NCI-H345 treated with DMSO at 0.1 percent for 48 hours (cell line): ENCODE measurements around the gene RREB1.

Experiments
- DNase-seq: peaks from one replicate; lab custom pipeline; 2025; ENCODE audit not compliant: unreplicated experiment; lab: John Stamatoyannopoulos, UW

Gene RREB1

DNA sequence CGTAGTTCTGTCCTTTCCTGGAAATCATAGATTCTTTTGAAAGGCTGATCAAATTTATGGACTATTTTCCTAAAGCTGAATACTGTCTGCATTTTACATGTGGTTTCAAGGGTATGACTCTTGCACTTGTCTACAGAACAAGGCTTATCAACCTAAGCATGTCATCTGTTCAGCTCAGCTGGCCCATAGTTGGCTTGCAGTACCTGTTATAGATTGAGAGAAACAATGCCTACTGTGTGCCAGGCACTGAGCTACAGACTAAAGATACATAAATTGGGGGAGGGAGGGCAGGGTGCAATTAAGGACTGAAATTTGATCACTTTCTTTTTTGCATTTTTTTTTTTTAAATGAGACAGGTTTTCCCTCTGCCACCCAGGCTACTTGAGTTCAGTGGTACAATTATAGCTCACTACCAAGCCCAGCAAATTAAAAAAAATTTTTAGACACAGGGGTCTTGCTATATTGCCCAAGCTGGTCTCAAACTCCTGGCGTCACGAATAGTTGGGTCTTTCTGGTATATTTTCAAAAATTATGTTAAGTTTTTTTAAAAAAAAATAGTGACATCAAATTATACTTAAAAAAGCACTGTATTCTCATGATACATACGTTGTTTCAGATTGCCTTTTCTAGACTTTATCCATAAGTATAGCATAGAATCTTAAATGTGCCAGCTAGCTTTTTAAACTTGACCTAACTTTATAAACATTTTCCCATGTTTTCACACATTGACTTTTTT, 52.2 kb downstream of the RREB1 start:
- DNase-seq: no peak

DNA sequence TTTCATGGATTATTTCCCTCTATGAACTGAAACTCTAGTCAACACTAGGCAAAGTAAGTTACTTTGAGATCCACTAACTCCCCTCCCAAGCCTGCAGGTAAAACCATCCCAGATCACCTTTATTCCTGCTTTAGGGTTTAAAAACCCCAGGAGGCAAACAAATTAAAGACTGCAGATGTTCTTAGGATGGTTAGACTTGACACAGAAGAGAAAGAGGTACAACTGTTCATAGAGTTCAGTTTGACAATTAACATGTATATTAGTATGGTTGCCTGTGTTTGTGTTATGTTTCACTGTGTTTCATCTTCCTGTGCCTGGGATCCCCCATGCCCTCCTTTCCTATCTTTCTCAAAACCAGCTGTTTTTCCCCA, 53.5 kb downstream of the RREB1 start:
- no peak for DNase-seq

DNA sequence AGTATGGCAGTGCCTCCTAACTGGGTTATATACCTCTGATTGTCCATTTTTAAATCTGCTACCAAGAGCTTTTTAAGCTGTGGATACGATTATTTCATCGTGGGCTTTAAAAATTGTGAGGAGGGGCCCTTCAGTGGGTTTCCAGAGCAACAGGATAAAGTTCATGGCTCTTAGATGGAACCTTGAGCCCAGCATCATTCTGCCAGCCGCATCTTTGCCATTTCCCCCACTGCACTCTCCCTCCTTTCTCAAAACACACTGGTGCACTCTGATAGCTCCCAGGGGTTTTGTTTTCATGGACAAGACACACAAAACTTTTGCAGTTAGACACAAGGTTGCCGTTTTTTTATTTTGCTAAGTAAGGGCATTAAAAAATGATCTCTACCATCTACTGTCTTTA, 54.1 kb downstream of the RREB1 start:
- no peak for DNase-seq

DNA sequence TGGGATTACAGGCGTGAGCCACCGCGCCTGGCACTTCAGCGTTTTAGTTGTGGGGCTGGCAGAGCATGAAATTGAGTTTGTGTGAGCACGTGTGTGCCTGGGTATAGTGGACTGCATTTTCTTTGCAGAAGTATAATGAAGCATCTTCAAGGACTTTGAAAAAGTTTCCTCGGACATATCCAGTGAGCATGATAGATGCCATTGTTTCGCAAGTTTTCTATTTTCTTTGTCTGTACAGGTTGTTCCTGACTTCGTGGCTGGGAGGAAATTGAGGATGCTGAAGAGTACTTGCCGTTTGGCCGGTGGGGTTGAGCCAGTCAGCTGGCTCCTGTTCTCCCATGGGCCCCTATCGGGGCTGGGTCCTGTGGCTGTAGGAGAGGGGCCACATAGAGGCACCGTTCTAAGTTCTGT, 55.9 kb downstream of the RREB1 start:
- DNase-seq: no peak

DNA sequence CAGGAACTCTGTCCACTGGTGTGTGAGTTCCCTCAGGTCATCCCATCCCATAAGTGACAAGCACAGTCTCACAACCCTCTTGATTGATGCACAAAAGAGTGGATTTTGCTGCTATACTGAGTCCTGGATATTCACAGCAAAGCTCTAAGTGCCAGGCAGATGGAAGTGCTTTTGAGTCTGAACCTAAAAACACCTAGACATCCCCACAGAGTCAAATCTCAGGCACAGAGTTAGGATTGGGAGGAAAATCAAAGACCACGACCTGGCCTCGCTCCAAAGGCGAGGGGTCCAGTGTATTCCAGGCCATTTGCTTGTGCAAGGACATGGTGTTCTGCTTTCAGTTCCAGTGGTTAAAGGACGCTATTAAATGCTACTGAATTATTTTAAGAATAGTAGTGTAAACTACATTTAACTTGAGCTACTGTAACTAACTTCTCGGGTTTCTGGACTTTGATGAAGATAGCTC, 56.8 kb downstream of the RREB1 start:
- DNase-seq: no peak

DNA sequence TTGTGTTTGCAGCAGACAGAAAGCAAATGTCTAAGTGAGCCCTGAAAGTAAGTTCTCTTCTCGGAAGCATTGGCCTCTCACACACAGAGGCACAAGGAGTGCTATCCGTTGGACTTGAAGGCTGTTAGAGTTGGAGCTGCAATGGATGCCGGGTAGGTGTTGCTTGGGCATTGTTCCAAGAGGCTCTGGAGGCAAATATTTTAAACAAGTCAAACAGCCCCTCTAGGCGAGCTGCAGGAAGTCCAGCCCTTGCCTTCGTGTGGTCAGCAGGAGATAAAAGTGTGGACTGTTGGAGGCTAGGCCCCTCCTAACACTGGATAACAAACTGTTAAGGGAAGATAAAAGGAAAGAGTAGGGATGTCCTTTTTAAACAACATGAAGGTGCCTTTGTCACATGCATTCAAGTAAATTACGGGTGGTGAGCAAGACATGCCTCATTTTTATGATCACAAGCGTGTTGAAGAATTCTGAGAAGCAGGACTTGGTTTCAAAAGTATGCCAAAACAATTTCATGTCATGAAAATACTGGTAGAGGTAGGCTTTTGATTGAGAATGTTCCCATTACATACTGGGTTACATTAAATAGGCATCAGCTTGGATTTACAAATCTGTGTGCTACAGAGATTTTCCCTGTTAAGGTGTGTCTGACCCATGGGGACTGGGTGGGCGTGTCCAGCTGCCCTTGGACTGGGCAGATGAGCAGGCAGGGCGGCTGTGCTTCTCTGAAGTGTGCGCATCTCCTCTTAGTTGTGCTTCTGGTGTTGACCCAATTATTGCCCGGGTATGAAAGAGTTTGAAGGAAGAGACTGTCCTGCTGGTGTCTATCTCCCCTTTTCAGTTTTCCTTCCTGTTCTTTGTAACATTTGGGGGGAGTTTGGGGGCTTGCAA, 57.5 kb downstream of the RREB1 start:
- DNase-seq: no peak

DNA sequence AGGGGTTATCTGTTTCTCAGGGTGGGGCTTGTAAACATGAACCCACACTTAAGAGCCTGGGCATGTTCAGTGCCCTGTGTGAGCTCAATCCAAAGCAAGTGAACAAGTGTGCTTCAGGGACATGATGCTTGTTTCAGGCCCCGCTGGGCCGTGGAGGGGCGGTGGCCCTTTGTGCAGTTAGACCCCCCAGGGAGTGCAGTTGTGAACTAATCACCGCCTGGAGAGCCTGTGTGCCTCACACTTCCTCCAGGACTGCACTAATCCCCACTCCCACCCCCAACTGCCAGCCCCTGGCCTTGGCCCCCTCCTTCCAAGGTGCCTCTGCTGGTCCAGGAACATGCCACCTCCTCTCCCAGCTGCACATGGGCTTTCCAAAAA, 58.1 kb downstream of the RREB1 start:
- peak; percentile 3 for DNase-seq

DNA sequence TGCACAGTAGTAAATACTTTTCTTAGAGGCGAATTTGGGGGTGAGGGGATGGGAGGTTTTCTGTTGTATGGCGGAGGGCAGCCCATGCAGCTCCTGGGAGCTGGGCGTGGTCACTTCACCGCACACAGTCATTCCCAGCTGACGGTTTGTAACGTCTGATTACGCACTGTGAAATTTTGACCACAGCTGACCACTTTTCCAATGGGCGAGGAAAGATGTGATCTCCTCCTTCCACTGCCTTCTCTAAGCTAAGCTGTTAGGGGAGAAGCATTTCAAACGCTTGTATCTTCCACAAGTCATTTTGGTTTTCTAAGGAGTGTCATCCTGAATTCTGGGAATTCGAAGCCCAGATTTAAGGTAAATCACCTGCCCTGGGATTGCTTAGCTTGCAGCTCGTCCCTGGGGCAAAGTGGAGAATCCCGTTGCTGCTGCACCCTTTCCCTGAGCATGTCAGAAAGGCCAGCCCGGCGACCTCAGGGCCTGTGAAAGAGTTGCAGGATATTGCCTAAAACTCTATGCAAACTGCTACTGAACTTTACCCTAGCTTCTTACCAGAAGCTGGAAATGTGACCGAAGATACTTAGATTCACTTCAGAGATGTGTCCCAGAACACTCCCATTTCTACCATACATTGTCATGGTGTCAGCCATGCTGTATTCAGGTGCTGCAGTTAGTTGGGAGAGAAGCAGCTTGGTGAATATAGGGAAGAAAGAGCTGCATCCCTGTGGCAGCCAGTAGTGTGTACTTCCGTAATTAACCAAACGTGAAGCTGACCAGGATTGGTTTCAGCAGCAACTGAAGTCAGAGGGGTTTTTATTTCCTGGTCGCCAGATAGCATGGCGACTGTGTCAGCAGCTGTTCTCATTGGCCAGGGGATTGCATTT, 58.9 kb downstream of the RREB1 start:
- DNase-seq: no peak

DNA sequence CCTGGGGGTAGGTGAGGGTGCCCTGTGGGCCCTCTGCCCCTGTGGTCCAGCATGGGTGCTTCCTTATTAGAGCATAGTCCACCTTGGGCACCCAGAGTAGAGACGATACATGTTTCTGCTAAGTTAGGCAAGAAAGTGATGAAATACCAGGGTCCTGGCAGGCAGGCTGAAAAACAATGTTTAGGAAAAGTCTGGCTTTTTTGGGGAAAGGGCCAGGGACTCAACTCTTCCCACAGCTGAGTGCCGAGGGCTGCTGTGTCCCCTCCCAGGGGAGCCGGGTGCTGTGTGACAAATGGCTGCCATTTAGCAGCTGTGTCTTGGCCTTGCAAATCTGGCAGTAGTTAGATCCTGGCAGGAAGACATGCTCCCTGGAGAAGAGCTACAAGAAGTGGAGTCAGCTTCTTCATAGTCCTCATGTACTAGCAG, 61.5 kb downstream of the RREB1 start:
- no peak for DNase-seq

DNA sequence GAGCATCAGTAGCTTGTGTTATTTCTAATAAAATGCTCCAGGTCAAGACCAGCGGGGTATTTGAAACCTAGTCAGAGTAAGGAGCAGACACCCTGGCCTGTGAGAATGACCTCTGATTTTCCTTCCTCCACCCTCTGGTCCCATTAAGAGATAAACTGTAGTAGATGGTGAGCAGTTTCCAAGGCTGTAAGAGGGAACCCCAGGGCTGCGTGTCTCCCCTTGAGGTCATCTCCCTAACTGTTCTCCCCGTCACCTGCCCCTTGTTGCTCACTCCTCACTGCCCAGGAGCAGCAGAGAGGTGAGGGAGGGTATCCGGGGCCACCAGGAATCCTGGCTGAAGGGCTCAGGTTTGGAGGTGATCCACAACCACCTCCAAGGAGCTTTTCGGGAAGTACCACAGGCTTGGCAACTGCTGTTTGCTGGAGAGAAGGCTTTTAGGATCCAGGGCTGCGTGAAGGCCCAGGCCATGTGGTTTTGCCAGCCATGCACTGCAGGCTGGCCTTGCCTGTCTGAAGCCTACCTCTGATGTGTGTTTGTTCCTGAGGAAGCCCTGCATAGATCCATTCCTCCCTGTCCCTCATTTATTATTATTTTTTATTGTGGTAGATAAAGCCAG, 62.5 kb downstream of the RREB1 start:
- DNase-seq: no peak

DNA sequence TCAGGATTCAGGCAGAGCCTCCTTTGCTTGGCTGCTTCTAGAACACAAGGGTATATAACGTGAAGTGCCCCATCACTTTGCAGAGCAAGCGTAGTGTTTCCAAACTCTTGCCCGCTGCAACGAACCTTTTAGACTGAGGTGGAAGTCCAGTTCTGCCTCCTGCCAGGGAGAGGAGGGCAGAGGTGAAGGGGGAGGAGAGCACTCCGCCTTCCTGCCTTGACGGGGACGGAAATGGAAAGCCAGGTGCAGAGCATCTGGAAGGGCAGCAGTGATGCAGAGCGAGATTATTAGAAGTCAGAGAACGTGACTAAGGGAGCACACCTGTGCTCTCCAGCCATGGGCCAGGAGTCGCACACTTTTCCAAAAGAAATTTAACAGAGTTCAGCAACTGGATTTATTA, 63.4 kb downstream of the RREB1 start:
- DNase-seq: no peak

DNA sequence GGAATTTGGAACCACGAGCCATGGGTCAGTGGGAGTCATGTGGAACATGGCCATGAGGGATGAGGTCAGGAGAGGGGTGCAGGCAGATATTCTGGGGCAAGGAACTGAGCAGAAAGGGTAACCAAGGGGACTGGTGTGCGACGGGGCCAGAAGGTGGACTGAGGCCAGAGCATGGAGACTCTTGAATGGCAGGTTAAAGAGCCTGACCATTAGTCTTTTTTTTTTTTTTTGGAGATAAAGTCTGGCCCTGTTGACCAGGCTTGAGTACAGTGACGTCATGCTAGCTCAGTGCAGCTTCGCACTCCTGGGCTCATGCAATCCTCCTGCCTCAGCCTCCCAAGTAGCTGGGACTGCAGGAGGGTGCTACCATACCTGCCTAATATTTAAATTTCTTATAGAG, 64.0 kb downstream of the RREB1 start:
- DNase-seq: no peak

DNA sequence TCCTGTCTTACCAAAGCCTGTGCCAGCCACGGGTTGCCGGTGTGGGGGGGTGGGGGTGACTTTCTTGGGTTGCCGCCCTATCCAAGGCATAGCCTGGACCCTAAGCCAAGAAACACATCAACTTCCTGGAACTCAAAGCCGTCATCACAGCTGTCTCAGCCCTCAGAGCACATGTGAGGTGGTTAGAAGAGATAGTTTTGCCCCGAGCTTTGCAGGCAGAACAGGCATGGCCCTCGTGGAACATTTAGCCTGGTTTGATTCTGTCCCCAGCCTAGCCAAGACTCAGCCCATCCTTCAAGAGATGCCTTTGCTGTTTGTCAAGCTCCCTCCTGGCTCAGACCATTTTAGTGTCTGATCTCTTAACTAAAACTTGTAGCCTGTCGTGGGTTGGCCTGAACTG, 64.9 kb downstream of the RREB1 start:
- no peak for DNase-seq

DNA sequence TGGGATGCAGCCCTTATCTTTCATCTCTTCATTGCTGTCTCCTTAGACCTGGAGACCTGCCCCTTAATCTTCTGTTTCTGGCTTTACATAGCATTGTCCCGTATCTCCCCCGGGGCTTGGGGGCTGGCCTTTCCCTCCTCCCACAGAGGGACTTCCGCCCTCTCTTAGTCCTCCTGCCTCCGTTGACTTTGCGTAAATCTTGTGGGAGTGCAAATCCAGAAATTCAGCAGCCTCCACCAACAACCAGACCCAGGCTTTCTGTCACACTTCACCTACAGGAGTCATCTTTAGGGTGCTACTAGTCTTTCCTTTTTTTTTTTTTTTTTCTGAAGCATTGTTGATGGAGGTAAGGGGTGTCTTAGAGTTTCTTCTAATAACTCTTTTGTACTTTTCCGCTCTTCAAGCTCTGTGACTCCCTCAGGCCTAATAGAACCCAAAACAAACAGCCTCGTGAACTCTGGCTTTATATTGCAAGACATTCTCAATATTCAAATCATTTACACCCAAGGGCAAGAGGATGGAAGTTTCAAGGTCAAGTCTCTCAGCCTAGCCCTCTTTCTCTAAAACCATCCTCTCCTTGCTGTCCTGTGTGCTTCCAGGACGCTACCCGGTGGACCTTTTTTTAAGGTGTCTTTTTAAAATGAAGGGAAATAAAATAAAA, 66.2 kb downstream of the RREB1 start:
- DNase-seq: no peak

DNA sequence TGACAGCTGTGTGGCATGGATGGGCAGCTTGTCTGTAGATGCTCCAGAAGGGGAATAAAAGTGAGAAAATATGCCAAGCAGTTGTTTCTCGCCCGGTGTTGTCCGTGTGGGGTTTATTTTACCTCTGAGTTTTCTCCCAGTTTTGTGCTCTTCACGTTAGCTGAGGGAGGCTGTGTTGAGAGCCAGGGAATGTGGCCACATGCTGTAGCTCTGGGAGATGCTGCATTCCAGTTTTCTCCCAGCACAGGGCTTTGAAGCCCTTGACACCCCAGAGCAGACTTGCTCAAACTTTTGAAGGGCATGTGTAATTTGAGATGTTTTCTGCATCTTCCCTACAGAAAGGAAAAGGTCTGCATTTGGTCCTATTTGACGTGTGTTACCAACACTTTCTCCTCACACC, 67.7 kb downstream of the RREB1 start:
- DNase-seq: no peak

DNA sequence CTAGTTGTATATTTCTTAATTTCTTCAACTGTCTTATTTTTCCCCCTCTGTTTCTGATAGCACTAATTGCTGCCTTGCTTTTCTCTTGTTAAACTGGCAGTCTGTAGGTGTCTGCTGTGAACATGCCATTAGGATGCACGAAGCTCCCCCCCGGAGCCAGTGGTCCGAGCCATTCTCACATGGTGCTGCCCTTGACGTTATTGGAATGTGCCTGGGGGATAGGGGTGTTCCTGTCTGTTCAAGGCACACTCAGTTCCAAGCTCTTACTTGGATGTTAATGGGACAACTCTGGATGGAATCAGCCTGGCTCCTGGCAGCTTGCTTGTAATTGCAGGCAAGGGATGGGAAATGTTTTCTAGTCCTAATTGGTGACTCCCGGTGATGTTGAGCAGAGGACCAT, 68.4 kb downstream of the RREB1 start:
- no peak for DNase-seq

DNA sequence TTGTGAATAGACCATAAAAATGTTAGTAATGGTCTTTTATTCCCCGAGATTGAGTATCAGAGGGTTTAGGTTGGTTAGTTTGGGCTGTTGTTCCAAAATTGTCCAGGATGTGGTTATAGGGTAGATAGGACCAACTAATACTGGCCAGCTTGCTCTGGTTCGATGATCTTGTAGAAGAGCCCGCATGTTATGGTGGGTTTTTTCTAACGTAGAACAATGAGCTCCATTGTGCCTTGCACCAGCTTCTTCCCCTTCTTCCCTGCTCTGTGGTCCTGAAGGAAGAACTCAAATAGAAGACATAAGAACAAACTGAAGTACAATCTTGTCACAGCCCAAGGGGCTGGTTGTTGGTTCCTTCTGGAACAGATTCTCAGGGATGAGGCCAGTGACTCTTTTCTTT, 70.5 kb downstream of the RREB1 start:
- no peak for DNase-seq

DNA sequence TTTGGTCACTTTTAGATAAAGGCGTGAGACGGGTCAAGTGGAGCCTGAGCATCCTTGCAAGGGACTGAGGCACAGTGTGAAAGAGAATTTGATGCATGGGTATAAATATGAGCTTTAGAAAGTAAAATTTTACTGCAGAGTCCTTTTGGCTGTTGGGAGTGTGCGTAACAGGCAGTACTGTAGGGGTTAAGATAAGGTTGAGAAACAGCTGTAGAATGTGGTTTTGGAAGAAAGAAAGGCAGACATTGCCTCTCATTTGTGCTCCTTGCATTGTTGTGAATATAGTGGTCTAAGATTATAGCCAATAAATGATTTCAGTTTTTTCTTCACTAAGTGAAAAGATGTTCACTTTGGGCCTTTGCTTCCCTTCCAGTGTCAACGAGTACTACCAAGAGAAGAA, 73.0 kb downstream of the RREB1 start:
- DNase-seq: no peak

DNA sequence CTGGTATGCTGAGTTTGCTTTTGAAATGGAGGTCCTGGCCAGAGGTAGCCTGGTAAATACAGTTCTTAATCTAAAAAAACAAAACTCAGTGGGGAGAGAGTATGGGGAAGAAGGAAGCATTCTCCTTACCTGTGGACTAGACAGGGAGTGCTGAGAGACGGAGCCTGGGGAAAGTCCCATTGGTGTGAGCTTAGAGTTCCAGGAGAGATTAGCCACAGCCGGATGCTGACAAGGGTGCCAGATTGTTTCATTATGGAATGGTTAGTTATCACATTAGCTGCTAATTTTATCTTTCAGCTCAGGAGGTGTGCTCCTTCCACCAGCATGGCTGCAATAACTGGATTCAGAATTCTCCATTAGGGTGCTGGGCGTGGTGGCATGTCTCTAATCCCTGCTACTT, 75.9 kb downstream of the RREB1 start:
- DNase-seq: no peak

DNA sequence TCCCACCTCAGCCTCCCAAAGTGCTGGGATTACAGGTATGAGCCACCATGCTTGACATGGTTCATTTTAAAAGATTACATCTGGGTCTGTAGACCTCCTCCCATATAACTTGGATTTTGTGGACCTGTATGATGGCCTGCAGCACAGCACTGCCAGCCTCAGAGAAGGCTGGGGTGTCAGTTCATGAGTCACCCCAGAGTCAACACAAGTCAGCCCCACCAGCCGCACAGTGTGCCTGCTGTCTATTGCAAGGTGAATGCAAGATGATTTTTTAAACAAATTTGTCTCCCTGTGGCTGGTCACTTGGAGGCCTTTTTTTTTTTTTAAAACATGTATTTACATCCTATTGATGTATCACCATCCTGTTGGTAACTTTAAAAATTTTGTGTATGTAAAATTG, 76.7 kb downstream of the RREB1 start:
- no peak for DNase-seq

DNA sequence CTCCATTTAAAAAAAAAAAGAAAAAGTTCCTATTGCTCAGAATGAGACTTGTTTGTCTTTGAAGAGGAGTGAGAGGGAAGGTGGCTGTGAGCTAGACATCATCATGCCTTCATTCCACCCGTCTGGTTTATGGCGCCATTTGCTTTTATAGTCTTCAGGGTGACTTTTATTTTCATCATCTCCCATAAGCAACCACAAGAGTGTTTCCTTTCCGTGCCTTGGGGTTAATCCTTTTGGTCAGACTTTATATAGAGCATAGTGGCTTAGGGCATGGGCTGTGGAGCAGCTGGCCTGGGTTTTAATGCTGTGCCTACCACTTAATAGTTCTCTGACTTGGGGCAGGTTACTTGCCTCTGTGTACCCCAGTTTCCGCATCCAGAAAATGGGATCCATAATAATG, 77.8 kb downstream of the RREB1 start:
- no peak for DNase-seq
